GM18861 (cell line): Measurements from ENCODE around the gene METRNL.
A peak's percentile ranks its signal among the peaks of the same experiment; 100 is the strongest.
"Not testable (repeated sequence)": the region's sequence is repeated elsewhere in the genome, so short reads cannot be mapped to it uniquely, and the experiment has no call there.

Experiments used
- ATAC-seq: cut with Tn5 transposase; IDR thresholded peaks from one replicate; pipeline ENCODE4 v1.9.1; 2021; ENCODE audit not compliant: unreplicated experiment

METRNL gene

GRCh38 chr17:83051396-83052240, 27.8 kb upstream of the METRNL start:
- peak; percentile 83 for ATAC-seq

- ATAC-seq = no peak
Measured at GRCh38 chr17:83052241-83052564, 27.2 kb upstream of the METRNL start.

GRCh38 chr17:83053021-83053681, 26.3 kb upstream of the METRNL start:
- ATAC-seq = no peak

GRCh38 chr17:83053739-83054451, 25.5 kb upstream of the METRNL start:
- ATAC-seq = no peak

GRCh38 chr17:83054518-83055125, 24.8 kb upstream of the METRNL start:
- ATAC-seq = no peak

- ATAC-seq = not testable (repeated sequence)
Measured at GRCh38 chr17:83055176-83055575, 24.2 kb upstream of the METRNL start.

- no peak for ATAC-seq
Measured at GRCh38 chr17:83055911-83056582, 23.4 kb upstream of the METRNL start.

- no peak for ATAC-seq
Measured at GRCh38 chr17:83056583-83057396, 22.6 kb upstream of the METRNL start.

GRCh38 chr17:83057397-83057761, 22.0 kb upstream of the METRNL start:
- ATAC-seq = no peak

GRCh38 chr17:83057793-83058265, 21.6 kb upstream of the METRNL start:
- ATAC-seq = no peak

- ATAC-seq = no peak
Measured at GRCh38 chr17:83058266-83058798, 21.1 kb upstream of the METRNL start.

GRCh38 chr17:83061586-83061985, 17.8 kb upstream of the METRNL start:
- no peak for ATAC-seq

- ATAC-seq = no peak
Measured at GRCh38 chr17:83062011-83062817, 17.2 kb upstream of the METRNL start.

- ATAC-seq = no peak
Measured at GRCh38 chr17:83062818-83063671, 16.4 kb upstream of the METRNL start.

- ATAC-seq = no peak
Measured at GRCh38 chr17:83064021-83064731, 15.2 kb upstream of the METRNL start.

GRCh38 chr17:83064732-83065659, 14.4 kb upstream of the METRNL start:
- ATAC-seq = no peak
